MM.1S (cell line): ENCODE measurements around the gene PTPRD.

ENCODE experiments used
- DNase-seq: peaks from one replicate; pipeline ENCODE4 v3.0.0-alpha.2; 2015
- H2AFZ ChIP-seq: fragments of 300-600 bp; sonication (generic); 2 replicates; pipeline ENCODE4 v1.6.0; 2016; ENCODE audit warnings: antibody characterized with exemption, low read length
- H3F3A ChIP-seq: fragments of 300-600 bp; sonication (generic); 2 replicates; pipeline ENCODE4 v1.6.1; 2016; ENCODE audit warnings: mild to moderate bottlenecking, antibody characterized with exemption, low read length, moderate library complexity, mixed read lengths; ENCODE audit not compliant: insufficient read depth
- H3K27ac ChIP-seq: fragments of 300-600 bp; sonication (generic); 2 replicates; pipeline ENCODE4 v1.5.1; 2016; ENCODE audit warnings: mild to moderate bottlenecking, low read length
- H3K27me3 ChIP-seq: fragments of 300-600 bp; sonication (generic); replicated peaks from 2 replicates; pipeline ENCODE4 v1.6.0; 2016; ENCODE audit warnings: low read length; ENCODE audit not compliant: insufficient read depth
- H3K36me3 ChIP-seq: fragments of 300-600 bp; sonication (generic); replicated peaks from 2 replicates; pipeline ENCODE4 v1.6.1; 2016; ENCODE audit warnings: mild to moderate bottlenecking, low read length, mixed read lengths; ENCODE audit not compliant: insufficient read depth
- H3K4me1 ChIP-seq: fragments of 300-600 bp; sonication (generic); 2 replicates; pipeline ENCODE4 v1.6.1; 2016; ENCODE audit warnings: low read length, mixed read lengths
- H3K4me2 ChIP-seq: fragments of 300-600 bp; sonication (generic); 2 replicates; pipeline ENCODE4 v1.6.0; 2016; ENCODE audit warnings: low read depth, low read length
- H3K4me3 ChIP-seq: fragments of 300-600 bp; sonication (generic); 2 replicates; pipeline ENCODE4 v1.5.1; 2016; ENCODE audit warnings: low read length, mixed read lengths
- H3K79me2 ChIP-seq: fragments of 300-600 bp; sonication (generic); 2 replicates; pipeline ENCODE4 v1.6.1; 2016; ENCODE audit warnings: mixed run types, low read length, mixed read lengths
- H3K9ac ChIP-seq: fragments of 300-600 bp; sonication (generic); 2 replicates; pipeline ENCODE4 v1.6.1; 2016; ENCODE audit warnings: low read length, mixed read lengths
- H3K9me2 ChIP-seq: fragments of 300-600 bp; sonication (generic); replicated peaks from 2 replicates; pipeline ENCODE4 v1.6.1; 2016; ENCODE audit warnings: mild to moderate bottlenecking, low read length, mixed read lengths; ENCODE audit not compliant: insufficient read depth
- H3K9me3 ChIP-seq: fragments of 300-600 bp; sonication (generic); replicated peaks from 2 replicates; pipeline ENCODE4 v1.6.1; 2016; ENCODE audit warnings: mild to moderate bottlenecking, low read length, mixed read lengths; ENCODE audit not compliant: insufficient read depth
- H4K20me1 ChIP-seq: fragments of 300-600 bp; sonication (generic); 2 replicates; pipeline ENCODE4 v1.6.1; 2016; ENCODE audit warnings: mild to moderate bottlenecking, low read length, moderate library complexity, mixed read lengths; ENCODE audit not compliant: insufficient read depth
- EZH2 ChIP-seq: fragments of 300-600 bp; sonication (generic); optimal IDR thresholded peaks from 2 replicates; pipeline ENCODE3; 2017; ENCODE audit warnings: low read depth, mild to moderate bottlenecking, antibody characterized with exemption, low read length, mixed read lengths
- EZH2phosphoT487 ChIP-seq: fragments of 300-600 bp; sonication (generic); IDR thresholded peaks from 2 replicates; pipeline ENCODE4 v1.6.1; 2018; ENCODE audit warnings: antibody characterized with exemption, low read length
- TF ChIP-seq, protein P1 (sequence below): fragments of 300-600 bp; sonication (generic); IDR thresholded peaks from 2 replicates; pipeline ENCODE4 v1.5.1; 2016; ENCODE audit warnings: antibody characterized with exemption, low read length, mixed read lengths

The PTPRD gene

DNA sequence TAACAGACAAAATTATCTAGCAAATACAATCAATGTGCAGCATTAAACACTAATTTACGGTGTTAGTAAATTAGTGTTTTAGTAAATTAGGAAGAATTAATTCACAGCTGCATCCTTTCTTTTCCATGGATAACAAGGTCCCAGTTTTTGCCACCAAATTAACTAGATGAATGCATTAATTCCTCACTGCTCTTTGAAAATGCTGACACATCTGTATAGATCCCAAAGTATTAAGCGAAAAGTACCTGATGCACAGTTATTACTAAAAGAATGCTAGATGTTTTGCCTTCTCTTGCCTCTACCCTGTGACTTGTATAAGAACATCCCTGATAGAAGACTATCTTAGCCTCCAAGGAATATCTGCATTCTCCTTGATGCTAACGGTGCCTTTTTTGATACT is 2200.5 kb downstream of the PTPRD start:
- Histone ChIP-seq H3K27ac (no peak overlapping the region), H3K9me2 (no peaks in the 10 kb centered on the region), H3K27me3 (no peaks in the 10 kb centered on the region), H3K9me3 (no peaks in the 10 kb centered on the region), H3K36me3 (no peaks in the 10 kb centered on the region), H4K20me1 (no peaks in the 10 kb centered on the region), H3F3A (no peaks in the 10 kb centered on the region), H3K79me2 (no peaks in the 10 kb centered on the region), H3K9ac (no peak overlapping the region), H3K4me3 (no peak overlapping the region), H3K4me1 (peaks cover 6% of the 10 kb centered on the region; the same call in 1 of the 2 replicates), H2AFZ (no peak overlapping the region), H3K4me2 (no peak overlapping the region)
- no peak for DNase-seq
- TF ChIP-seq, protein P1, sequence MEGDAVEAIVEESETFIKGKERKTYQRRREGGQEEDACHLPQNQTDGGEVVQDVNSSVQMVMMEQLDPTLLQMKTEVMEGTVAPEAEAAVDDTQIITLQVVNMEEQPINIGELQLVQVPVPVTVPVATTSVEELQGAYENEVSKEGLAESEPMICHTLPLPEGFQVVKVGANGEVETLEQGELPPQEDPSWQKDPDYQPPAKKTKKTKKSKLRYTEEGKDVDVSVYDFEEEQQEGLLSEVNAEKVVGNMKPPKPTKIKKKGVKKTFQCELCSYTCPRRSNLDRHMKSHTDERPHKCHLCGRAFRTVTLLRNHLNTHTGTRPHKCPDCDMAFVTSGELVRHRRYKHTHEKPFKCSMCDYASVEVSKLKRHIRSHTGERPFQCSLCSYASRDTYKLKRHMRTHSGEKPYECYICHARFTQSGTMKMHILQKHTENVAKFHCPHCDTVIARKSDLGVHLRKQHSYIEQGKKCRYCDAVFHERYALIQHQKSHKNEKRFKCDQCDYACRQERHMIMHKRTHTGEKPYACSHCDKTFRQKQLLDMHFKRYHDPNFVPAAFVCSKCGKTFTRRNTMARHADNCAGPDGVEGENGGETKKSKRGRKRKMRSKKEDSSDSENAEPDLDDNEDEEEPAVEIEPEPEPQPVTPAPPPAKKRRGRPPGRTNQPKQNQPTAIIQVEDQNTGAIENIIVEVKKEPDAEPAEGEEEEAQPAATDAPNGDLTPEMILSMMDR = no peak
- TF ChIP-seq EZH2phosphoT487 = no peak
- no peak for TF ChIP-seq EZH2

DNA sequence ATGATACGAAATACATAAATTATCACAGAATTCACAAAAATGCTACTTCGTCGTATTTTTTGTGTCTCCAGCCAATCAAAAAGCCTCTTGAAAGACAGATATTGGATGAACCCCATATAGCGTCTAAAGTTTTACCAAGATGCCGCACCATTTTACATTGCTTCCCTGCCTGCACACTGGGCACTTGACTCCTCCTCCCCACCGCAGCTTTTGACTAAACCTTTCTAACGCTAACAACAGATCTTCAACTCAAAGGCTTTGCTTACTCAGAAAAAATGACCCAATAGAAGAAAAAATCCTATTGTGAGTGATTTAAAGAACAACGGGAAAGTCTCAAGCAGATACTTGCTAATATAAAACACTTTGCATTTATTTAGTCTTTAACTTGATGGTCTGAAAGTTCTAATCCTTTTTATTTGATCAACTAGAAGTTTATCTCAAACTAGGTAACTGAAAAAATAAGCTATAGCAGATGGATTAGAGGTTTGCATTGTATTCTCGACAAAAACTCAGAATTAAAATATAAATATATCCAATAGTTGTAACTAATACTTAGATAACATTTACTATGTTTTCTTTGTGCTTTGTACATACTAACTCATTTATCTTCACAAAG is 2204.1 kb downstream of the PTPRD start:
- H3K27me3 ChIP-seq = no peaks in the 10 kb centered on the region
- H4K20me1 ChIP-seq = no peaks in the 10 kb centered on the region
- no peak overlapping the region for H3K4me3 ChIP-seq
- H3K9me3 ChIP-seq = no peaks in the 10 kb centered on the region
- H3K9me2 ChIP-seq = no peaks in the 10 kb centered on the region
- peaks cover 6% of the 10 kb centered on the region; the same call in 1 of the 2 replicates for H3K4me1 ChIP-seq
- no peak overlapping the region for H2AFZ ChIP-seq
- H3F3A ChIP-seq = no peaks in the 10 kb centered on the region
- TF ChIP-seq, protein P1 = no peak
- TF ChIP-seq EZH2 (no peak), EZH2phosphoT487 (no peak)
- H3K9ac ChIP-seq = no peak overlapping the region
- no peak overlapping the region for H3K27ac ChIP-seq
- no peaks in the 10 kb centered on the region for H3K36me3 ChIP-seq
- no peaks in the 10 kb centered on the region for H3K79me2 ChIP-seq
- H3K4me2 ChIP-seq = no peak overlapping the region
- no peak for DNase-seq

DNA sequence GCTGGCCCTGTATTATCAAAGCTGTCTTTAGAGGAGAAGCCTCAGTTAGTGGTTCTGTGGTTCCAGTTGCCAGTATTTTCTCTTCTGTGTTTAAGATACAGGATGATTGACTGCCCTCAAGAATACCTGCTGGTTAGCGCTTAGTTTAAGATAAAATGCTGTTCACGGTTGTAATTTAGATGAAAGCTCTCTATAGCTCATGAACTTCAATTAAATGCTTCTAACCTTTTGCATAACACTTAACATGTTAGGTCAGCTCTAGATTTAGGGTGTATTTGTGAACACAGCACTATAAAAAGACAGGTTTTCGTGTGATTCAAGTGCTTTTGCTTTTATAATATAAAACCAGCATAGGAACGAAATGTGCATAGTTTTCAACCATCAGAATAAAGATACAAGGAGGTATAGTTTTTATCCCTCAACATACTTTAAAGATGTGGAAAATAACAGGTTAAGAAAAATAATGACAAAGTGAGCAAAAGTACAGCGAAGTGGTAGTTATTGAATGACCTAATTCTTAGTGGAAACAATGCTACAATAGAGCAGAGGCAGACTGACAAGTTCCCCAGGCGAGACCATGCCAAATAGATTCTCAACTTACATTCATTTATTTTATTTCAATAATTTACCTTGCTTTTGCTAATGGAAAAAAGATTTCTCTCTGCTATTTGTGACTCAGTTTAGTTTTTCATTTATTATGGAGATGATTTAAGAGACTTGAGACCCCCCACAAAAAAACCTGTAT is 2210.7 kb downstream of the PTPRD start:
- H3K9me3 ChIP-seq = no peaks in the 10 kb centered on the region
- H3K4me3 ChIP-seq = no peak overlapping the region
- H3K79me2 ChIP-seq = no peaks in the 10 kb centered on the region
- TF ChIP-seq EZH2 = no peak
- no peak for TF ChIP-seq EZH2phosphoT487
- TF ChIP-seq, protein P1 = no peak
- no peaks in the 10 kb centered on the region for H3K27me3 ChIP-seq
- no peaks in the 10 kb centered on the region for H3K4me1 ChIP-seq
- no peaks in the 10 kb centered on the region for H3K9me2 ChIP-seq
- H3K27ac ChIP-seq = no peak overlapping the region
- no peaks in the 10 kb centered on the region for H3K36me3 ChIP-seq
- no peak overlapping the region for H2AFZ ChIP-seq
- no peak for DNase-seq
- no peaks in the 10 kb centered on the region for H3F3A ChIP-seq
- no peak overlapping the region for H3K9ac ChIP-seq
- no peak overlapping the region for H3K4me2 ChIP-seq
- no peaks in the 10 kb centered on the region for H4K20me1 ChIP-seq
